Measurements from ENCODE around the gene NFKB2. TPM values are rescaled to one million over a fixed set of nuclear protein-coding genes. Genes with fewer than 3 reads are reported as not detected.
A peak's percentile ranks its signal among the peaks of the same experiment; 100 is the strongest.

The NFKB2 gene
- polyA plus RNA-seq, 1 donor from 2014 or later = 0.30 TPM

DNA sequence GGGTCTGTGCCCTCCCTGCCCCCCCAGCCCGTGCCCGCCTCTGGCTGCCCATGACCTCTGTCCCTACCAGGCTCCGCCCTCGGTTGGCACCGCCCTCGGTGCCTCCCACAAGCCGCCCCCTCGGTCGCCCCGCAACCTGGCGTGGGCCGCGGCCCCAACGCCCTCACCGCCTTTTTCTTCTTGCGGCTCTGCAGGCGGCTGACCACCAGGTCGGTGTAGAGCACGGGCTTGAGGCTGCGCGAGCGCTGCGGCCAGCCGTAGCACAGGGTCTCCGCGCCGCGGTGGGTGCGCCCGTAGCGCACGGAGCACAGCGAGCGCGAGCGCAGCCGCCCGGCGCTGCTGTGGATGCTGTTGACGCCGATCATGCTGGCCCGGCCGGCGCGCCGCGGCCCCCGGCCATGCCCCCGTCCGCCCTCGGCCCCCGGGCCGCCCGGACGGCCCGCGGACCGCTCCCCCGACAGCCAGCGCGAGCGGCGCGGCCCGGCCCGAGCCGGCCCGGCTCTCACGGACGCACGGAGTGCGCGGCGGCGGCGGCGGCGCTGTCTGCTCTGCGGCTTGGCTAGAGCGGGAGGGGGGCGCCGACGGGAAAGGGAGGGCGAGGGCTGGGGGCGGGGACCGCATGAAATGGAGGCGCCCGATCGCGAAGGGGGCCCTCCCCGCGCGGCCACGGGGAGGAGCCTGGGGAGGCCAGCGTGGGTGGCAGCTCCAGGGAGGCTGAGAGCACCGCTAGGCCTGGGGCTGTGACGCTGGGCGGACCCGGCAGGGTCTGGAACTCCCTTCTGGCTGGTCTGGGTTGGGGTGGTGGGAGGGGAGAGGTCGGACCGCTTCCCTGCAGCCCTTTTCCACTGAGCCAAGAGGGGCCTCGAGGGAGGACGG, 13.5 kb downstream of the NFKB2 start:
- Histone ChIP-seq H3K9me3 (ENCODE audit: low read length) (no peaks in the 10 kb centered on the region), H2AFZ (ENCODE audit: low read depth, low read length) (no peak overlapping the region), H3K27ac (ENCODE audit: low read length) (peak overlapping the region; percentile 62), H3K4me3 (ENCODE audit: low read length) (peak overlapping the region; percentile 77), H3K9ac (ENCODE audit: low read length) (peak overlapping the region; percentile 64), H4K20me1 (ENCODE audit: insufficient read depth) (no peaks in the 10 kb centered on the region), H3F3A (ENCODE audit: insufficient read depth, low read length, poor library complexity, severe bottlenecking) (no peaks in the 10 kb centered on the region), H3K27me3 (ENCODE audit: insufficient read depth, low read depth, low read length) (peaks cover 7% of the 10 kb centered on the region), H3K4me2 (ENCODE audit: low read length) (peak overlapping the region; percentile 44), H3K79me2 (replicated peaks; ENCODE audit: insufficient read depth, low read length) (peaks cover 8% of the 10 kb centered on the region), H3K36me3 (ENCODE audit: insufficient read depth, low read length) (no peaks in the 10 kb centered on the region), H3K9me2 (ENCODE audit: insufficient read depth, low read length) (no peaks in the 10 kb centered on the region)
- TF ChIP-seq, protein P1, sequence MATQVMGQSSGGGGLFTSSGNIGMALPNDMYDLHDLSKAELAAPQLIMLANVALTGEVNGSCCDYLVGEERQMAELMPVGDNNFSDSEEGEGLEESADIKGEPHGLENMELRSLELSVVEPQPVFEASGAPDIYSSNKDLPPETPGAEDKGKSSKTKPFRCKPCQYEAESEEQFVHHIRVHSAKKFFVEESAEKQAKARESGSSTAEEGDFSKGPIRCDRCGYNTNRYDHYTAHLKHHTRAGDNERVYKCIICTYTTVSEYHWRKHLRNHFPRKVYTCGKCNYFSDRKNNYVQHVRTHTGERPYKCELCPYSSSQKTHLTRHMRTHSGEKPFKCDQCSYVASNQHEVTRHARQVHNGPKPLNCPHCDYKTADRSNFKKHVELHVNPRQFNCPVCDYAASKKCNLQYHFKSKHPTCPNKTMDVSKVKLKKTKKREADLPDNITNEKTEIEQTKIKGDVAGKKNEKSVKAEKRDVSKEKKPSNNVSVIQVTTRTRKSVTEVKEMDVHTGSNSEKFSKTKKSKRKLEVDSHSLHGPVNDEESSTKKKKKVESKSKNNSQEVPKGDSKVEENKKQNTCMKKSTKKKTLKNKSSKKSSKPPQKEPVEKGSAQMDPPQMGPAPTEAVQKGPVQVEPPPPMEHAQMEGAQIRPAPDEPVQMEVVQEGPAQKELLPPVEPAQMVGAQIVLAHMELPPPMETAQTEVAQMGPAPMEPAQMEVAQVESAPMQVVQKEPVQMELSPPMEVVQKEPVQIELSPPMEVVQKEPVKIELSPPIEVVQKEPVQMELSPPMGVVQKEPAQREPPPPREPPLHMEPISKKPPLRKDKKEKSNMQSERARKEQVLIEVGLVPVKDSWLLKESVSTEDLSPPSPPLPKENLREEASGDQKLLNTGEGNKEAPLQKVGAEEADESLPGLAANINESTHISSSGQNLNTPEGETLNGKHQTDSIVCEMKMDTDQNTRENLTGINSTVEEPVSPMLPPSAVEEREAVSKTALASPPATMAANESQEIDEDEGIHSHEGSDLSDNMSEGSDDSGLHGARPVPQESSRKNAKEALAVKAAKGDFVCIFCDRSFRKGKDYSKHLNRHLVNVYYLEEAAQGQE (IDR thresholded peaks at IDR 0.05; ENCODE audit: borderline replicate concordance) = no peak
- TF ChIP-seq POLR2AphosphoS5 (IDR thresholded peaks at IDR 0.05) (peak; percentile 13), TAF1 (IDR thresholded peaks at IDR 0.05; ENCODE audit: low read depth) (no peak)

- Histone ChIP-seq H3K27me3 (ENCODE audit: insufficient read depth, low read depth, low read length) (peaks cover 7% of the 10 kb centered on the region), H3F3A (ENCODE audit: insufficient read depth, low read length, poor library complexity, severe bottlenecking) (no peaks in the 10 kb centered on the region), H3K9me3 (ENCODE audit: low read length) (no peaks in the 10 kb centered on the region), H3K4me2 (ENCODE audit: low read length) (peak overlapping the region; percentile 44), H3K4me3 (ENCODE audit: low read length) (peak overlapping the region; percentile 62), H3K36me3 (ENCODE audit: insufficient read depth, low read length) (no peaks in the 10 kb centered on the region), H3K9me2 (ENCODE audit: insufficient read depth, low read length) (no peaks in the 10 kb centered on the region), H3K27ac (ENCODE audit: low read length) (peak overlapping the region; percentile 62), H3K9ac (ENCODE audit: low read length) (peak overlapping the region; percentile 58), H2AFZ (ENCODE audit: low read depth, low read length) (no peak overlapping the region), H3K79me2 (replicated peaks; ENCODE audit: insufficient read depth, low read length) (peaks cover 8% of the 10 kb centered on the region), H4K20me1 (ENCODE audit: insufficient read depth) (no peaks in the 10 kb centered on the region)
- TF ChIP-seq RAD21 (conservative IDR thresholded peaks at IDR 0.05) = no peak
- peak; percentile 0 for TF ChIP-seq POLR2AphosphoS5 (IDR thresholded peaks at IDR 0.05)
These were observed 14.3 kb downstream of the NFKB2 start for GRCh38 chr10:102409604-102410428.

GRCh38 chr10:102410429-102411073, 15.0 kb downstream of the NFKB2 start:
- Histone ChIP-seq H2AFZ (ENCODE audit: low read depth, low read length) (no peak overlapping the region), H3K36me3 (ENCODE audit: insufficient read depth, low read length) (no peaks in the 10 kb centered on the region), H3K9ac (ENCODE audit: low read length) (peak overlapping the region; percentile 58), H3K9me3 (ENCODE audit: low read length) (no peaks in the 10 kb centered on the region), H3K4me2 (ENCODE audit: low read length) (peak overlapping the region; percentile 14), H3F3A (ENCODE audit: insufficient read depth, low read length, poor library complexity, severe bottlenecking) (no peaks in the 10 kb centered on the region), H3K79me2 (replicated peaks; ENCODE audit: insufficient read depth, low read length) (peaks cover 8% of the 10 kb centered on the region), H4K20me1 (ENCODE audit: insufficient read depth) (no peaks in the 10 kb centered on the region), H3K27ac (ENCODE audit: low read length) (peak overlapping the region; percentile 62), H3K27me3 (ENCODE audit: insufficient read depth, low read depth, low read length) (peaks cover 7% of the 10 kb centered on the region), H3K4me3 (ENCODE audit: low read length) (peak overlapping the region; percentile 62), H3K9me2 (ENCODE audit: insufficient read depth, low read length) (no peaks in the 10 kb centered on the region)
- TF ChIP-seq MXI1 (conservative IDR thresholded peaks at IDR 0.05; ENCODE audit: poor library complexity, severe bottlenecking) (peak; percentile 50), RAD21 (conservative IDR thresholded peaks at IDR 0.05) (no peak), POLR2AphosphoS5 (IDR thresholded peaks at IDR 0.05) (peak; percentile 18)
